Motor neuron (in vitro differentiated cells): ENCODE data around the gene SYK. TPM values are rescaled to one million over a fixed set of nuclear protein-coding genes. Genes with fewer than 3 reads are reported as not detected.

Experiments
- ATAC-seq, 8 experiments: fragments of 200-7000 bp; cut with Tn5 transposase; replicated peaks in 6 of 8; 2 replicates each; pipeline ENCODE4 v1.8.0; 2021; ENCODE audit warnings: mild to moderate bottlenecking in 8 of 8, moderate library complexity in 8 of 8
- H3K27ac ChIP-seq, 2 donors: fragments of 250-450 bp; sonication (Bioruptor Pico); 2 replicates each; pipeline ENCODE4 v1.9.0; 2021; ENCODE audit warnings: antibody characterized with exemption in 2 of 2, mild to moderate bottlenecking in 2 of 2, moderate library complexity in 1 of 2
- H3K4me1 ChIP-seq, 2 donors: fragments of 250-450 bp; sonication (Bioruptor Pico); replicated peaks in 1 of 2; 2 replicates each; pipeline ENCODE4 v1.6.1; 2021; ENCODE audit warnings: antibody characterized with exemption in 2 of 2, mild to moderate bottlenecking in 2 of 2, moderate library complexity in 1 of 2
- H3K4me3 ChIP-seq, 5 donors: fragments of 250-450 bp; sonication (Bioruptor Pico); 2 replicates each; pipeline ENCODE4 v1.9.0; 2021; ENCODE audit warnings: antibody characterized with exemption in 5 of 5, mild to moderate bottlenecking in 5 of 5, moderate library complexity in 4 of 5
- WGBS, 10 experiments: fragments of 450-650 bp; shearing (Covaris generic); methylation state at CpG; one replicate each; pipeline ENCODE4 v1.0.0; 2022; 5-methylcytosine and 5-hydroxymethylcytosine counted together
- in situ Hi-C, 9 experiments: fragments of 400-800 bp; cut with MboI; loops; one replicate each; pipeline ENCODE4 v1.15.0; 2021; ENCODE audit warnings: low sequenced_read_pairs in 9 of 9, low pct_unique_long_range_greater_than_20kb in 2 of 9; ENCODE audit not compliant: unreplicated experiment in 9 of 9
- total RNA-seq, 8 experiments: library from RNA; unstranded; fragments of 300-600 nt; gene quantifications; 2 replicates each; pipeline versions ENCODE4 v1.2.3 to v1.2.4, GENCODE V29; 2022

The SYK gene
- total RNA-seq, 8 experiments from 2014 or later, result 0.05 to 0.43 (median 0.16) TPM; not detected in 2

DNA sequence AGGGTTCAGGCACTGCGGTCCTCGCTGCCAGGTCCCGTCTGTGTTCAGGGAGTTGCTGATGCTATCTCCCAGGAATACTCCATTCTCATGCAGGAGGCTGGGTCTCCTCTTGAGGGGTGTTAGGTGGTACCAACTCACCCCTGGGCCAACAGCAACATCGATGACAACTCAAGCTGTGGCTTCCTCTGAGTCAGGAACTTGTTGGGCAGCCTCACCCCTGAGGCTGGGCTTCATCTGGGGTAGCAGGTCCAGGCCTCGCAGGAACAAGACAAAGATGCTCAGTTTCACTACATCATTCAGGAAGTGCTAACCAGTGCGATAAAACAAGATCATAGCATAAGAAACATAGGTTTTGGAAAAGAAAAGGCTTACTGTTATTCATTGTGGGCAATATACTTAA, 125.9 kb downstream of the SYK start:
- 38 to 100% (median 88%) methylated on average over 2 to 6 of the region's 6 CpGs; no CpG with 5 or more reads in 1 of the 10 experiments for WGBS, 10 experiments

GRCh38 chr9:90929626-90930025, 128.0 kb downstream of the SYK start:
- in situ Hi-C loops, result no loop called here
- H3K27ac ChIP-seq, result no peak overlapping the region
- no peak overlapping the region for H3K4me3 ChIP-seq
- no peak for ATAC-seq
- 80 to 100% (median 86%) methylated on average over 1 to 4 of the region's 4 CpGs for WGBS, 10 experiments
- no peaks in the 10 kb centered on the region for H3K4me1 ChIP-seq

More for the DNA sequence above, 125.9 kb downstream of the SYK start:
- H3K4me1 ChIP-seq, result no peaks in the 10 kb centered on the region
- no peak overlapping the region for H3K27ac ChIP-seq
- ATAC-seq, result no peak
- in situ Hi-C loops, result no loop called here
- no peak overlapping the region for H3K4me3 ChIP-seq

DNA sequence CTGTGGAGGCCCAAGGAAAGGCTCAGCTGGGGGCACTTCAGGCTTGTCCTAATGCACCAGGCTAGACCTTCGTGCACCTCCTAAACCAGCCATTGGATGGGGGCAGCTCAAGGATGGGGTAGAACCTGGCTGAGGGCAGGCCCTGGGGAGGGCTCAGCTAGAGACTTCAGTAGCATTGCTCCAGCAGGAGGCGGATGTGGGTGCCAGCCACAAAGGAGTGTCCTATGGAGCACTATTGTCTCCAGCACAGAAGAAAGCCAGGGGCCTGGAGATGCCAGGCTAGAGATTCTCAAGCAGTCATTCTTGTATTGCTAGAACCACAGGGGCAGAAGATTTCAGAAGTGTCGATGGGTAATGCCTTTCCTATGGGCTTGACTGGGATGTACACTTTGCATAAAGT, 131.8 kb downstream of the SYK start:
- WGBS, 10 experiments, result 0 to 100% (median 86%) methylated on average over 1 to 2 of the region's 3 CpGs; no CpG with 5 or more reads in 5 of the 10 experiments
- in situ Hi-C loops, result no loop called here

GRCh38 chr9:90939351-90939750, 137.7 kb downstream of the SYK start:
- no peak overlapping the region for H3K27ac ChIP-seq
- 17 to 100% (median 81%) methylated on average over 1 to 3 of the region's 3 CpGs; no CpG with 5 or more reads in 6 of the 10 experiments for WGBS, 10 experiments
- H3K4me3 ChIP-seq, result no peak overlapping the region
- no peak for ATAC-seq
- H3K4me1 ChIP-seq, result no peaks in the 10 kb centered on the region
- in situ Hi-C loops, result no loop called here

More for the DNA sequence above, 131.8 kb downstream of the SYK start:
- no peak overlapping the region for H3K4me3 ChIP-seq
- no peak overlapping the region for H3K27ac ChIP-seq
- H3K4me1 ChIP-seq, result no peaks in the 10 kb centered on the region
- ATAC-seq, result no peak

DNA sequence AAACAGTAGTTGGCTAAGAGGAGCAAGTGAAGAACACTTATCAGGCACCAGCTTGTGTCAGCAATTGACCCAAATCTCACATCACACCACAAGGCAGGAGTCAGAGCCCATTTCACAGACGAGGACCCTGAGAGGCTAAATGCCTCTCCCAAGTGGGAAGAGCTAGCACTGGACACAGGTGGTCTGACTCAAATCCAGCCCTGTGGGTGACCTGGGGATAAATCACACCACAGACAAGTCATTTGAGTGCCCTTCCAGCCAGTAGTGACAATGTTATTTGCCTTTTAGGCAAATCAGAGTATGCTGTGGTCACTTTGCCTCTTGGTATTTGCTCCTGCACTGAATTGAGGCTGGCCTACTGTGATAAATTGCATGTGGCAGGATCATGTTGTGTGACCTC, 138.7 kb downstream of the SYK start:
- ATAC-seq, result no peak
- Histone ChIP-seq H3K27ac (no peak overlapping the region), H3K4me1 (no peaks in the 10 kb centered on the region), H3K4me3 (no peak overlapping the region)
- WGBS, 10 experiments, result 0 to 40% (median 24%) methylated on average over 1 of the region's 1 CpG; no CpG with 5 or more reads in 6 of the 10 experiments
- in situ Hi-C loops, result no loop called here

GRCh38 chr9:90941661-90942060, 140.0 kb downstream of the SYK start:
- no peak overlapping the region for H3K4me3 ChIP-seq
- no peak for ATAC-seq
- peaks cover 0 to 2% of the 10 kb centered on the region in 2 donors for H3K4me1 ChIP-seq
- in situ Hi-C loops, result no loop called here
- H3K27ac ChIP-seq, result no peak overlapping the region
- WGBS, 10 experiments, result 0 to 60% (median 36%) methylated on average over 1 to 2 of the region's 5 CpGs; no CpG with 5 or more reads in 6 of the 10 experiments

GRCh38 chr9:90942555-90942954, 140.9 kb downstream of the SYK start:
- 0 to 95% (median 83%) methylated on average over 1 to 6 of the region's 7 CpGs; no CpG with 5 or more reads in 5 of the 10 experiments for WGBS, 10 experiments
- H3K4me3 ChIP-seq, result no peak overlapping the region
- peaks cover 0 to 2% of the 10 kb centered on the region in 2 donors for H3K4me1 ChIP-seq
- ATAC-seq, result no peak
- H3K27ac ChIP-seq, result no peak overlapping the region
- in situ Hi-C loops, result no loop called here

DNA sequence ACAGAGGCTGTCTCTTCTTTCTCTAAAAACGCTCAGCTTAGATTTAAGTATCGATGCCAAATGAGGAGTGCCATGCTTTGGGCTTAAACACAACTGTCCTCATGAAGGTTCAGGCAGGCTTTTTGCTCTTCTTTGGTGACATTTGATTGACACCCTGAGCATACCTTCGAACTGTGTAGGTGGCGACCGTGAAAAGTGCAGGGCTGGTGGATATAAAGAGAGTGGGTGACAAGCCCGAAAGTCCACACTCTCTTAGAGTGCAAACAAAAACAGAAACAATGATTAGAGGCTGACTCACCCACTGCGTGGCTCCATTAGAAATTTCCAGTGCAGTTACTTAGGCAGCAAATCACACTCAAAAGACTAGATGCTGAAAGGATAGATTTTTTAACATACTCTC, 141.7 kb downstream of the SYK start:
- WGBS, 10 experiments, result 57 to 100% (median 80%) methylated on average over 1 to 7 of the region's 7 CpGs; no CpG with 5 or more reads in 2 of the 10 experiments
- ATAC-seq, result peak in 3 of 8 experiments; percentile 52 to 77 (median 63)
- in situ Hi-C loops, result no loop called here

GRCh38 chr9:90945336-90945735, 143.7 kb downstream of the SYK start:
- peak in 5 of 8 experiments; percentile 31 to 72 (median 46) for ATAC-seq
- in situ Hi-C loops, result no loop called here
- H3K4me3 ChIP-seq, result no peak overlapping the region
- no peak overlapping the region for H3K27ac ChIP-seq
- peaks cover 0 to 2% of the 10 kb centered on the region in 2 donors for H3K4me1 ChIP-seq
- WGBS, 10 experiments, result 25 to 86% (median 69%) methylated on average over 1 to 2 of the region's 2 CpGs; no CpG with 5 or more reads in 2 of the 10 experiments

More for the DNA sequence above, 141.7 kb downstream of the SYK start:
- Histone ChIP-seq H3K4me1 (peaks cover 0 to 2% of the 10 kb centered on the region in 2 donors), H3K27ac (no peak overlapping the region), H3K4me3 (no peak overlapping the region)

- in situ Hi-C loops, result no loop called here
- 0 to 84% (median 45%) methylated on average over 1 to 2 of the region's 2 CpGs for WGBS, 10 experiments
- no peak overlapping the region for H3K27ac ChIP-seq
Measured at GRCh38 chr9:90946982-90947381, 145.4 kb downstream of the SYK start.

More at GRCh38 chr9:90946982-90947381, 145.4 kb downstream of the SYK start:
- Histone ChIP-seq H3K4me3 (no peak overlapping the region), H3K4me1 (peaks cover 0 to 2% of the 10 kb centered on the region in 2 donors)
- no peak for ATAC-seq

Other genes starting within 250 kb of the SYK start
- gene DIRAS2, start 159.0 kb upstream of the SYK start, total RNA-seq, result 10 to 100 TPM in 5 of 8 experiments, not detected in 3; 12.3 to 60.5 (median 23.7) TPM